GM18867 (cell line): Measurements from ENCODE around the gene CCNQ.

Source experiments
- ATAC-seq: cut with Tn5 transposase; IDR thresholded peaks from one replicate; pipeline ENCODE4 v1.9.1; 2021; ENCODE audit warnings: mild to moderate bottlenecking, moderate library complexity; ENCODE audit not compliant: unreplicated experiment

The CCNQ gene

DNA sequence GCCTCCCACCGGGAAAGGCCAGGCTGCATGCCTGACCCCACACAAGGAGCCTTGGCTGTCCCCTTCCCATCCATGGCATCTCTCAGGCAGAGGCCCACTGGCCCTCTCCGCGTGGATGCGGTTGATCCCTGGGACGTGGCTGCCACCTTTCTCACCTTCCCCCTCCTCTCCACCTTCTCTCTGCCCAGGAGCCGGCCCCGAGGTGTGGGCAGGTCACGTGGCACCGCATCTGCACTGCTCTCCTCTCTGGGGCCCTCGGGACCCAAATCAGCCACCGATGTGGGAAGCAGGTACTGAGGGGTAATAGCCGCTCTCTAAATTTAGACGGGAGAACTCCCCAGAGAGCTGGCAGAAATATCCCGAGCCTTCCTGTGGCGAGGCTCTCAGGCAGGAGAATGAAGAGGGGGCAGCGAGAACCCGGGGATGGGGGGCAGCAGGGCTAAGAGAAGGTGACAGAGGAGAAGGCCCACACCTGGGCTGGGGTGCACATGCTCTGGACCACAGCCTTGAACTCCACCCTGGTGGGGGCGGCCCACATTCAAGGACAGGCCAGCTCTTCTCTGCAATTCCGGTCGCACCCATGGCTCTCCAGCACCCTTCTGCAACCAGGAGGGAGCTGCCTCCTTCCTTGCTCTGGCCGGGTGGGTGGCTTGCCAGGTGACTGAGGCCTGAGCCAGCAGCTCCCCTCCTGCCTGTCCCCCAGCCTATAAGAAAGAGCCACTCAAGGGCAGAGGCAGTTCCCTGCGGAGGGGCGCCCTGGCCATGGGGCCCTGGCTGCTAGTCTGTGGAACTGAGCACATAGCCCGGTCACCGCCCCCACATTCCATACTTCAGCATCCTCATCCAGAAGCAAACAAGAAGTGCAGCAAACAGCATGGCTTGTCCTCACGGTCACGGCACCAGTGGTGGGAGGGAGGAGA, 38.4 kb upstream of the CCNQ start:
- ATAC-seq: no peak

DNA sequence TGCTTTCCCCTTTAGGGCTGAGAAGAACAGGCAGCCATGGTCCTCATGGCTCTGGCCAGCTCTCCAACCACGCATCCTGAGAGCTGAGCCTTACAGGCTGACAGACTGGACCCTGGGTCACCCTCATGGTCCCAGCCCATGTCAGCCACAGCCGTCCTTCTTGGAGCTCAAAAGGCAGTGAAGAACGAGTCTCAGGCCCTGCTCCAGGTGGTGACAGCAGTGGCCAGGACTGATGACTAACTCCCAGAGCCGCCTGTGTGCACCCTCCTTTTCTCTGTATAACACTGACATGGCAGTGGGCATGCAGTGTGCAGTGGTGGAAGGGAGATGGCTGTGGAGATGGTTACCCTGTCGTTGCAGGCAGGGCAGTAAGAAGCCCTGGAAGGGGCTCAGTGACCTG, 37.8 kb upstream of the CCNQ start:
- no peak for ATAC-seq

DNA sequence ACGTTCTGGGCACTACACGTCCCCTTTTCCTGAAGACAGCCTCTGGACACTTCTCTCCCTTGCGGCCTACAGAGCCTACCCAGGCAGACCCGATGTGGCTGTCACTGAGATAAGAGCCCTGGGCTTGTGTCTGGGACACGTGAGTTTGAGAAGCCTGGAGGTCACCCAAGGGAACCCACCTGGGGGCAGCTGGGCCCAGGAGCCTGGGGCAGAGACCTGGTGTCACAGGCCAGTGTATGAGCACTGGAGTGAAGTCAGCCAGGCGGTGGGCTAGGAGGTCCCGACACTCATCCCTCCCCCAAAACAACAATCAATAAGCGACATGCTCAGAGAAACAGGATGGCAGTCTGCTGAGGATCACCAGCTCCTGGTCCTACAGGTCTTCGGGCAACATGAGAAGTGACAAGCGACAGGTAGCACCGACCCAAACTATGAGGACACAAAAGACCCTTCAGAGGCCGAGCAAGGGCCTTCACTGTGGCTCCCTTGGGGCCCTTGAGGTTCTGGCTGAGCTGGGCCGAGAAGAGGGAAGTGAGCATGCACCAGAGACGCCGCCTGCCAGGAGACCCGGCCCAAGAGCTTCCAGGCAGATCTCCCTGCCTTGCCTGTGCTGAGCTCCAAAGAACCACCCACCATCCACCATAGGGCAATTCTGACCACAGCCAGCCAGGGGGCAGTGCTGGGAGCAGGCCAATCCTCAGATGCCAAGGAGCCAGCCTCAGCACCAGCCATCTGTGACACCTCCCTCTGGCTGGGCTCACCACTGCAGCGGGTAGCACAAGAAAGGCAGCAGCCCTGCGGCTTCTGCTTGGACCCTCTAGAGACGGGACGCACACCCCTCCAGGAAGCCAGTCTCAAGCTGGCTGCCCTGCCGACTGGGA, 37.1 kb upstream of the CCNQ start:
- peak; percentile 70 for ATAC-seq

DNA sequence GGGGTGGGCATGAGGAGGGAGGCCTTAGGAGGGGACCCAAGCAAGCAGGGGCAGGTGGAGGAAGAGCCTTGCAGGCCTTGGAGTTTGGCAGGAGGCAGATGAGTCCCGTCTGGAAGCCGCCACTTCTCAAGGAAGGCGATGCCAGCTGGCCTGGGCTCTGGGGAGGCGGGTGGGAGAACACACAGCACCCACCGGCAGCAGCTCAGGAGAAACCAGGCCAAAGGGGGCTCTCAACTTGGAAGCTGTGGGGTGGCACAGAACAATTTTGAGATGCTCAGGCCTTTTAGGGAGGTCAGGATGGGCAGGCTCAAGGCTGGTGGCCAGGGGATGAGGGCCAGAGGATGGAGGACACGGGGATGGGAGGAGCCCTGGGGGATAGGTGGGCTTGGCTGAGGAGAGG, 36.4 kb upstream of the CCNQ start:
- no peak for ATAC-seq

DNA sequence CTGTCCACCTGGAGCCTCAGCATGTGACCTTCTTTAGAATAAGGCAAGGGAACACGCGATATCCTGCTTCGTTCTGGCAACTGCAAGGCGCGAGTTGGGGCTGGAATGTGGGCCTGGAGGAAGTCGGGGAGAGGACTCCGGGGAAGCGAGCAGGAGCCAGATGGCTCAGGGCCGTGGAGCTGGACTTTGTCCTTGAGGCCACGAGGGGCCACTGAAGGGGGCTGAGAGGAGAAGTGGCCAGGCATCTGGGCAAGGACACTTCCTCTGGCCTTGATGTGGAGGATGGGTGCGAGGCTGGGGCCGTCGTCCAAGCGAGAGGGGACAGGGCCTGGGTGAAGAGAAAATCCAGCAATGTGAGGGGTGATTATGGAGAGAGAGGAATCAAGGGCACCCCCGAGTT, 35.9 kb upstream of the CCNQ start:
- no peak for ATAC-seq

DNA sequence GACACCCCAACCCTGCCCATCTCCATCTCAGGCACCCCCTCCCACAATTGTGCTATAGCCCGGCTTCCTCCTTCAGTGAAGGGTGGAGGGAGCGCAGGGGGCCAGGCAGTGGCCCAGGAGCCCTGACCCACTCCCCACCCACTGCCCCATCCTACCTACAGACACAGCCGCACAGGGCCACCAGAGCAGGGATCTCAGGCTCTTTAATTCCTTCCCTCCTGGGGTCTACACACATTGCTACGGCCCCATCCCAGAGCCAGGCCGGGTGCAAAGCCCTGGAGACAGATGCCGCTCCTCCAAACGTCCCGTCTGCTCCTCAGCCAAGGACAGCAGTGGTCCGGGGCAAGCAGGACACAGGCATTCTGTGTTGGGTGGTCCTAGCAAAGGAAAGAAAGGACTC, 35.3 kb upstream of the CCNQ start:
- no peak for ATAC-seq

DNA sequence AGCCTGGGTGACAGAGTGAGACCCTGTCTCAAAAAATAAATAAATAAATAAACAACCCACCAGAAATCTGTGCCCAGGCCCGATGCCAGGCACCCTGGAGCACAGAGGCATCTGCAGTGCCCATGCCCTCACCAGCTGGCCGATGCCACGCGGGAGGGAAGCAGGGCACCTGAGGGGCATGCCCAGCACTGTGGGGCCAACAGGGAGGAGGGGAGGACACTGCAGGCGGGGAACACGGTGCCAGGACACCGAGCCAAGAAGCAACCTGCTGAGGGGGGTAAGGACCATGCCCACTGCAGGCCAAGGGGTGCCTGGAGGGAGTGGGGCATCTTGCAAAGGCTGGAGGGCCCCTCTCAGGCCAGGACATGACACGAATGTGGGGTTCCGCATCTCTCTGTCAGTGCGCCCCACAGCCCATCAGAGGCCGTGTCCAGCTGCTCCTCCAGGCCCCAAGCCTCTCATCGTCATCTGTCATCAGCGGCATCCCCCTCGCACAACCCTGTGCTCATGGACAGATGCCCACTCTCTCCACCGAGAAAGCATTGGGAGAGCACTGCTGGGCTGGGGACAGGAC, 34.8 kb upstream of the CCNQ start:
- no peak for ATAC-seq

DNA sequence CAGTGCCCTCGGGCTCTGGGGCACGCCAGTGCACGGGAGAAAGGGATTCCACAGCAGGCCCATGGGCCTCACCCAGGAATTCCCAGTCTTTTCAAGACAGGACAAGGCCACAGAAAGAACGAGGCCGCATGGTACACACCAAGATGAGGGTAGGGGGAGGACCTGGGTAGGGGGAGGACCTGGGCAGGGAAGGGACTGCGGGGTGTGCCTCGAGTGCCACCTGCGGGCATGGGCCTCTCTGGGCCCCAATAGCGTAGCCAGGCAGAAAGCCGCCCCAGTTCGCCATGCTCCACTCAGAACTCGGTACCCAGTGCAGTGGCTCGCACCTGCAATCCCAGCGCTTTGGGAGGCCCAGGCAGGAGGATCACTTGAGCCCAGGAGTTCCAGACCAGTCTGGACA, 34.1 kb upstream of the CCNQ start:
- no peak for ATAC-seq

DNA sequence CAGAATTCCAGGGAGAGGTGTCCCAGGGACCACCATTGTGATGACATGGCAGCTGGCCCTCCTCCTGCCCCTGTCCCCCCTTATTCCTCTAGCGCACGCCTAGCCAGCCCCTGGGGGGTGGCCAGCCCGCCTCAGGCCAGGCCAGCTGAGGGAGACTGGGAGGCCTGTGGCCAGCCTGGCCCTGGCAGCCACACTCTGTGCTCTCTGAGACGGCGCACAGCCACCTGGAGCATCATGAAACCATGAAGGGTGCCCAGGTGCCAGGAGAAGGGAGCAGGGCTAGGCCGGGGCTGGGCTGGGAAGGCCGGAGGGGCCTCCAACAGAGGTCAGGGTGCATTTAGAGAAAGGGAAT, 33.6 kb upstream of the CCNQ start:
- ATAC-seq: no peak

DNA sequence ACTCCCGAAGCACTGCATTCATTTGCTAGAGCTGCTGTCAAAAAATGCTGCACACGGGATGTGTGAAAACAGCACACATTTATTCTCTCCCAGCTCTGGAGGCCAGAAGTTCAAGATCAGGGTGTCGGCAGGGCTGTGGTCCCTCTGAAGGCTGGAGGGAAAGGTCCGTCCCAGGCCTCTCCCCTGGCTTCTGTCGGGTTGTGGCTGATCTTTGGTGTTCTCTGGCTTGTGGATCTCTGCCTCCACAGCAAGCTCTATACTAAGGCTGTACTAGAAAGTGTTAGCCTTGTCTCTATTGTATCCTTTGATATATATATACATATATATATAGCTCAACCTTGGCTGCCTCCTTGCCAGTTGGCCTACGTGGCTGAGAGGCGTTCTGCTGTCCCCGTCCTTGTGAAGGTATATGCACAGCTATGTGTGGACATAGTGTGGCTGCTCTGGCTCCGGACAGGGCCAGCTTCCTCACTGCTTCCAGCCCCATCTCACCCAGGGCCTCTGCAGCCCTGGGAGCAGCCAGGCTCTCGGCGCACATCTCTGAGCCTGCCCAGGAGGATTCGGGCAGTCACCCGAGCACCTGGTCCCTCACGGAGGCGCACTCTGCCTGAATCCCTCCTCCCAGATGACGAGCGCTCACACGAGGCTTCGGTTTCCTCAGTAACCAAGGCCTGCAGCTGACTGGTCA, 33.1 kb upstream of the CCNQ start:
- no peak for ATAC-seq

DNA sequence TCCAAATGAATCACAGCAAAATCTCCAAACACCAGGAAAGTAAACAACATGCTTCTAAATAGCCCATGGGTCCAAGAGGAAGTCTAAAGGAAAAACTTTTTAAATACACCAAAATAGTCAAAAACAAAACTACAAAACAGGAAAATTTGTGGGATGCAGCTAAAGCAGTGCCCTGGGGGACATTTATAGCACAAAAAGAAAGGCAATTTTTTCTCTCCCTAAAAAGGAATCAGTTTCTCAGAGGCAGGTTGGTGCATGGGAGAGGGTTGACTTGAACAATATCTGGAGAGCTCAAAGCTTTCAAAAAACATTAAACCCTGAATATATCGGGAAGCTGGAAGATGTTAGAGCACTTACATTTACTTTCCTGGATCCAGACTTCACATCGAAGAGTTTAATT, 32.4 kb upstream of the CCNQ start:
- ATAC-seq: no peak

DNA sequence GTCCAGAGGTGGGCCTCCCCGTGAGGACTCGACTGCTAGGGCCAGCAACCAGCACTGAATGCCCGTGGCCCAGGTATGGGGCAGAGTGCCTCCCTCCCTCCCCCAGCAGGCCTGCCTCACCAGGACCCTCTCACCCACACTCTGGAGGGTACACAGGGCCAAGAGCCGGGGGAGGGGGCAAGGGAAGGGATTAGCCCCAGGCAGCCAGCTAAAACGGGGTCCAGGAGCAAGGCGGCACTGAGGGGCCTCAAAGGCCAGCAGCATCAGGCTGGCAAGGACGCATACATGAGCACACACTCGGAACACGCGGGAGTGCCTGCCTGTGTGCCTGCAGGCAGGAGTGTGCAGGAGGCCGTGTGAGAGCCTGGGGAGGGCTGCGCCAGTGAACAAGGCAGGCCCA, 29.7 kb upstream of the CCNQ start:
- no peak for ATAC-seq

DNA sequence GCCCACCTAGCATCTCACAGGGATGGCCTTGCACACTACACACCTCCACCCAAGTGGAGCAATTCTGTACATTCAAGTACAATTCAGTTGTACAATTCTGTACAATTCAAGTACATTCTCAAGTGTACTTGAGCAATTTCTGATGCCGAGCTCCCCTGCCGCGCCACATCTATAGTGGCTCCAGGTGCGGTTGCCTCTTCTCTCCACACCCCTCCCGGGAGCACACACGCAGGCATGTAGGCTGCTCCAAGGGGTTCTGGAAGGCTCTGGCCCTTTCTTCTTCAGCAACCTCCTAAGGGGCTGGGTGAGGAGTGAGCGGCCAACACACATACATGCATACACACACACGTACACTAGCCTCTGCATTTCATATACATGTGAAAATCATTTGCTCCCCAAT, 29.2 kb upstream of the CCNQ start:
- ATAC-seq: no peak

DNA sequence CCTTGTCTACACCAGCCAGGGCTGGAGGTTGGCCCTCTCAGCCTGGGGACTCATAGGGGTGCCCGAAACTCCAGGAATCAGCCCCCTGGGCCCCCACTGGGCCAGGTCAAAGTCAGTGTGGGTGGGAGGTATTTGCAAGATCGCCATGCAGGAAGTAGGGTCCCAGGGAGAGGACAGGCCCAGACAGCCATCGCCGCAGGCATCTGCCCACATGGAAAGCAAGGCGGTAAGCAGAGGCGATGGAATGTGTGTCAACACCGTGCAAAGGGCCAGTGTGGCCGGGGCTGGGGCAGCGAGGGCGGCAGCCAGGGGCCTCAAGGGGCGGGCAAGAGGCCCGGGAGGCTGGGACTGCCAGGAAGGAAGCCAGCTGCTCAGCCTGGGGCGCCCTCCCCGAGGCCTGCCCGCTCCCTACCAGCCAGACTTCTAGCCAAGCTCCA, 28.8 kb upstream of the CCNQ start:
- no peak for ATAC-seq

DNA sequence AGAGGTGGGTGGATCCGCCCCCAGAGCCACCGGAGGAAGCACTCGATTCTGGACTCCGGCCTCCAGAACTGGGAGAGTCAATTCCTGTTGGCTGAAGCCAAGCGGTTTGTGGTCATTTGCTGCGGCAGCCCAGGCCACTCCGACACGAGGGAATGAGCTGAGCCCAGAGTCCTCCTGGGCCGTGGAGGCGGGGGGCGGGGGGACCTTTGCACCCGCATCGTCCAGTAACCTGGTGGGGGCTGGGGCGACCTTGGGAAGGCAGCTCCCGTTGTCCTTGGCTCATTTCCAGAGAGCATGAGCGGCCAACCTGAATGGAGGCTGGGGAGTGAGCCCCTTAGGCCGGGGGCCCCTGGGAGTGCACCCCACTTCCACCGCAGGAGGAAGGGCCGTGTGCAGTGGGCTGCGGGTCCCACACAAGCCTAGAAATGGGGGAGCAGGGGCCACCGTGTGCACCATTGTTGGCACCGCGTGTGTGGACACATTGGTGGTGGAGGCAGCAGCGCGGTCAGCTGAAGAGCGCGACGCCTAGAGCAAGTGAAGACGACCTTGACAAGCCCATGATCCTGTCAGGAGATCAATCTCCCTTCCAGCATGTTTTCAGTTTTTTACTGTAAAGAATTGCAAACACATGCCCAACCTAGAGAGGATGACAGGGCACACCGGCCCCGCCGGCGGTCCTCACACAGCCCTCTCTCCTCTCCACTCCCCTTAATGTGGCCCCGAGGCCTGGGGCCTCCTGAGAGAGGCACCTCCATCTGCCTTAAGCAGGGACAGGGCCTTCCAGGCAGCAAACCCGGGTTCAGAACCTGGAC, 28.1 kb upstream of the CCNQ start:
- no peak for ATAC-seq

DNA sequence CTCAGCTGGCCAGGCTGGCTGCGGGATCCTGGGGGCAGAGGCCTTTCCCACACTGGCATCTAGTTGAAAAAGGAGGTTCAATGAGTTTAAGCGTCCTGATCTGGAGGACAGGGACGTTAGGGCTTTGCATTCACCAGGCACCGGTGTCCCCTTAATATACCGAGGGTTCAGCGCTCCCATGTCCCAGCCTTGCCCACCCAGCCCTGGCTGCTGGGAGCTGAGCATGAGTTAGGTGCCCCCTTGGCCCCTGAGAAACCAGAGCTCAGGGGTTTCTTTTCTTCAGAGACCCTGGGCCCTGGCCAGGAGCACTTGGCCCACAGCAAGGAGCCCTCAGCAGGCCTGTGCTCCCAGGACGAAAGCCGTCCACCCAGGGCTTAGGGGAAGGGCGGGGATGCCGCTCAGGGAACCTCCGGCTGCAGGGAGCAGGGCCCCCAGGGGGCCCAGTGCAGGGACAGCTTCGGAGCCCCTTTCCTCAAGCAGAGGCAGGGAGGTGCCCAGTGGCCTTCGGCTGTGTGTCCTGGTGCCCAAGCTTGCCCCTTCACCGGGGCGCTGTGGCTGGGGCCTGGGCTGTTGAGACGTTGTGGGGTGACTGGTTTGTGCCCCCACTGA, 27.2 kb upstream of the CCNQ start:
- no peak for ATAC-seq

DNA sequence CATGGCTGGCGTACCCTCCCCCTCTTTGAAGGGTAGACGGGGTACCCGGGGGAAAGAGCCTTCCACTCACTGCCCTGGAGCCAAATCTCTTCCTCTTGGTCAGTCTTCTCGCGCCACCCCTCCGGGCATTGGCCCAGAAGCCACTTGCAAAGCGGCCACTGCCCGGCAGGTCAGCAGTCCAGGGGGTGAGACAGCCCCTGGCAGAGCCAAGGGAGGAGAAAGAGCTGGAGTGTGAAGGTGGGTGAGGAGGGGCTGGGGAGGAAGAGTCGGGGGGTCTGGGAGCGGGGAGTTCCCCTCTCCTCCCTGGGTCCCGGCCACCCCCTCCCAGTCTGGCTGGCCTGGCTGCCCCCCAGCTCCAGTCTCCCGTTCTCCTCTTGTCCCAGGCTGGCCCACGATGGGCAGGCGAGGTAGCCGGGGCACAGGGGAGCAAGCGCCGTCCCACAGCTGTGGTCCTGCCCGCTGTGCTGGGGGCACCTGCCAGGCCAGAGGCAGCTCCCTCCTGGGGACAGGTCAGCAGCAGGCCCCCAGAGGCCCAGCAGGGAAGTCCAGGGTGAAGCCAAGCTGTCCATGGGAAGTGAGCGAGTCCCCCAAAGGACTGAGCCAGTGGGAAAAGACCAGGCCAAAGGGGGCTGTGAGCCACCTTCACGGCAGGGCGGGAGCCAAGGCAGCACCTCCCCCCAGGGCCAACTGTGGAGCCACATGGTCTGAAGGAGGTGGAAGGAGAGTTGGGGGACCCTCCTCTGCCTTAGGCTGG, 26.5 kb upstream of the CCNQ start:
- ATAC-seq: no peak

DNA sequence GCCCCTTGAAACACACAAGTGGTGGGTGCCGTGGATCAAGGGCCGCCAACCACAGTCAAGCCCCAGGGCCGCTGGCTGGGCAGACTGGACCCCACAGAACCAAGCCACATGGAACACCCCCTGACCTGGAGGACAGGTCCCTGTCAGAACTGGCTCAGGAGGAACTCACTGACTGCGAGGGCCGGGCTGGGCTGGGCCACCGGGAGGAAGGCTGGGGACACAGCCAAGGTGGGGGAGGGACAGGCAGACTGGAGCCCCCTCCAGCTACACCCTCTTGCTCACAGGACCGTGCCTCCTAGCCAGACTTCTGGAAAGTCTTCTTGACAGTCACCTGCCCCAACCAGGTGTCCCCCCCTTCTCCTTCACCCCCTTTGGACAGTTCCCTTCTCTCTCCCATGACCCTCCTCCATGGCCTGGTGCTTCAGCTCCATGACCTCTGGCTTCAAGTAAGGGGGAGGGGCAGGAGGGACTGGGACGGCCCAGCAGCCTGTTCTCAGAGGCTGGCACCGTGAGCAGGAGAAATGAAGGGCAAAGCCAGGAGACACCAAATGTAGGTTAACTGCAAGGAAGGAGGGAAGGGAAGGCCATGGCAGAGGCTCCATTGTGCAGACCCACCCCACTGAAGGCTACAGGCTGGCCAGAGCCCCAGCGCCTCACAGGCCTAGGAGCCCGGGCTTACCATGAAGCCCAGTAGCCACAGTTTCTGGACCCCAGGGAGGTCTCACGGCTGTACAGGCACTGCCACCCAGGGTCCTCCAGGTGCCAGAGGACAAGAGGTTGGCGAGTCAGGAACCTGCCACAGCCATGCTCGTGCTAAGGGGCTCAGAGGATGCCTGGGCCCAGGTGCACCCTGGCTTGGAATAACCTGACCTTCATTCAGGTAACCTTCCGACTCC, 25.5 kb upstream of the CCNQ start:
- ATAC-seq: no peak
